ENCODE data around the gene FCGR3B.
"Not testable (repeated sequence)": the region's sequence is repeated elsewhere in the genome, so short reads cannot be mapped to it uniquely, and the experiment has no call there.

Gene FCGR3B

DNA sequence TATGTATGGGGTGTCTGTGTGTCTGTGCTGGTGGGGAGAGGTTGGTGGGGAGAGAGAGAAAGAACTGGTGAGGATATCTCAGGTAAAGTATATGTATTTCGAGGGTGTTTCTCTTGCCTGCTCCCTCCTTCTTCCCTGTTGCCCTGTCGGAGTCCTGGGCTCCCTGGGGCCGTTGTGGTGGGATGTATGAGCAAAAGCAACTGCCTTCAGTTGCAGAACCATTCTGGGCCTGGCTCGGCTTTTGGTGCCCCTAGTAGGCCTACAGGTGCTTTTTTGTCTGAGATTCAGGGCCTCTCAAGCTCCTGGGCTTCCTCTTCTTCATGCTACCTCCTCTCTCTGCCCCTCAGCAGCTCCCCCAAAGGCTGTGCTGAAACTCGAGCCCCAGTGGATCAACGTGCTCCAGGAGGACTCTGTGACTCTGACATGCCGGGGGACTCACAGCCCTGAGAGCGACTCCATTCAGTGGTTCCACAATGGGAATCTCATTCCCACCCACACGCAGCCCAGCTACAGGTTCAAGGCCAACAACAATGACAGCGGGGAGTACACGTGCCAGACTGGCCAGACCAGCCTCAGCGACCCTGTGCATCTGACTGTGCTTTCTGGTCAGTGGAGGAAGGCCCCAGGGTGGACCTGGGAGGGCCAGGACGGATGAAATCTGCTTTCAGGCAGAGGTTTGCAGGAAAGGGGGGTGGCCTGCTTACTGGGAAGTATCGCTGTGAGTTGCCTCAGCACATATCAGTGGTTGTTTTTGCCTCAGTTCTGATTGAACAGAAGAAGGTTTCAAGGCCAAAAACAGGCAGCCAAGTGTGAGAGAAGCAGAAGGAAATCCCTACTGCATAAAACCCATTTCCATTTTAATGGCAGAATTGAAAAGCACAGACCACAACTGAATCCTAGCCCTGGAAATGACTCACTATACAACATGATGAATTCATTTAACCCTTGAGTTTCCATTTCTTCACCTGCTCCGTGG lies 40.4 kb upstream of the FCGR3B start:
- H3K27me3 ChIP-seq (ENCODE audit: control insufficient read depth, insufficient read depth, low read length); H3K27ac ChIP-seq; H3K4me1 ChIP-seq; H3K9ac ChIP-seq; H3K79me2 ChIP-seq; H2AFZ ChIP-seq; H3K36me3 ChIP-seq (ENCODE audit: control insufficient read depth, insufficient read depth, low read length); H3K9me3 ChIP-seq (ENCODE audit: control insufficient read depth, low read length); H3K4me3 ChIP-seq (ENCODE audit: low read depth, low read length); H3K4me2 ChIP-seq (ENCODE audit: low read length): not testable (repeated sequence)

DNA sequence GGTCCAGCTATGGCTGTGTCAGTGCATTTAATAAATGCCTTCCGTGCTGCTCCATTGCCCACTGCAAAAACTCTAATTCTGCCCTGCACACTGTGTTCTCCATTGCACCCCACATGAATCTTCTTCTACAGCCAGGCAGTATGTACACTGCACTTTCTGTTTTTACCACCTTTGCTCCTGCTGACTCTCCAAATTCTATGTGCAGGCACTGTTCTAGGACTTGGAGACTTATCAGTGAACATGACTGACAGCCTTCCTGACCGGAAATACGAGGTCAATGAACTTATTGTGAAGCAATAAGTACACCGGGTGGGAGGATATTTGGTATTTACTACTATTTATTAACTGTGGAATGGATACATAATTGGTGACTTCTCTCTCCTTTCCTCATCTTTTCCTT lies 33.7 kb upstream of the FCGR3B start:
- not testable (repeated sequence) for H3K9me3 ChIP-seq (ENCODE audit: control insufficient read depth, low read length); H3K4me3 ChIP-seq (ENCODE audit: low read depth, low read length); H2AFZ ChIP-seq; H3K36me3 ChIP-seq (ENCODE audit: control insufficient read depth, insufficient read depth, low read length); H3K4me2 ChIP-seq (ENCODE audit: low read length); H3K4me1 ChIP-seq; H3K9ac ChIP-seq; H3K27ac ChIP-seq; H3K27me3 ChIP-seq (ENCODE audit: control insufficient read depth, insufficient read depth, low read length); H3K79me2 ChIP-seq

DNA sequence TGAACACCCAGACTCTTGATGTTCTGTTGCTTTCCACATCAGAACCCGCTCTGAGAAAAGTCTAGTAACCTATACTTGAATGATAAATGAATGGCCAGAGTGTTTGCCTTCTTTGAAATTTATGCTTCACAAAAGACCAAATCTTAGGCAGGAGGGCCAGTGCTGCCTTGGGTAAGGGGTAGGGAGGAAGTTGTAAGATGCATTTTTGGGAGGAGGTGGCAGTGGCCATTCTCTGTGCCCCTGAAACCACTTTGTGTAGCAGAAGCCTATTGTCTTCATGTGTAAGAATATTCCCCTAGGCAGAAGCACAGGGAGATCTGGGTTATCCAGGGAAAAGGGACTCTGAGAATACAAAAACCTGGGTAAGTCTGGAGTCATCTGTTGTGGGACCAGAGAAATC lies 32.6 kb upstream of the FCGR3B start:
- H3K79me2 ChIP-seq; H3K9me3 ChIP-seq (ENCODE audit: control insufficient read depth, low read length); H3K36me3 ChIP-seq (ENCODE audit: control insufficient read depth, insufficient read depth, low read length); H3K27me3 ChIP-seq (ENCODE audit: control insufficient read depth, insufficient read depth, low read length); H2AFZ ChIP-seq; H3K9ac ChIP-seq; H3K4me2 ChIP-seq (ENCODE audit: low read length); H3K27ac ChIP-seq; H3K4me1 ChIP-seq; H3K4me3 ChIP-seq (ENCODE audit: low read depth, low read length): not testable (repeated sequence)

DNA sequence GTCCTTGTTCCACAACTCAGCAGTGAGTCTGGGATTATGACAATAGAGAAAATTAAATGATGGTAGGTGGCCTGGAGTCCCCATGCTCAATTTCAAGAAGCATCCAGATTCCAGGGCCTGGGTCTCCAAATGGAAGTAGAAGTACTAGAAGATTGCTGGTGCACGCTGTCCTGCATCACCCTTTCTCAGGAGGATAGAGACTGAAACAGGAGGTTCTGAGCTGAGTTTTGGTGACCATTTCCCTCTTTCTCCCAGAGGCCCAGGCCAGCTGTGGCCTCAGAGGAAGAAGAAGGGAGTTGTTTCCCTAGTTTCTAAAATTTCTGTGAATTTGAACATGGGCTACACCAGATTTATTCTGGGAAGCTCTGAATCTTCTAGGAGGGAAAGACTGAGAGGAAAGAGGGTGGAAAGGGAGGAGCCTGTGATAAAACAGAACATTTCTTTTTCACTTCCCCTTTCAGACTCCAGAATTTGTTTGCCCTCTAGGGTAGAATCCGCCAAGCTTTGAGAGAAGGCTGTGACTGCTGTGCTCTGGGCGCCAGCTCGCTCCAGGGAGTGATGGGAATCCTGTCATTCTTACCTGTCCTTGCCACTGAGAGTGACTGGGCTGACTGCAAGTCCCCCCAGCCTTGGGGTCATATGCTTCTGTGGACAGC lies 31.8 kb upstream of the FCGR3B start, which contains the start of gene FCGR2B:
FCGR2B (plus strand) TSS at position 460 of the 656 bp plus-strand sequence; CDS start at position 559, 99 bp downstream.
- not testable (repeated sequence) for H3K27me3 ChIP-seq (ENCODE audit: control insufficient read depth, insufficient read depth, low read length); H3K4me3 ChIP-seq (ENCODE audit: low read depth, low read length); H3K36me3 ChIP-seq (ENCODE audit: control insufficient read depth, insufficient read depth, low read length); H3K79me2 ChIP-seq; H3K4me2 ChIP-seq (ENCODE audit: low read length); H3K9me3 ChIP-seq (ENCODE audit: control insufficient read depth, low read length); H3K9ac ChIP-seq; H3K27ac ChIP-seq; H2AFZ ChIP-seq; H3K4me1 ChIP-seq

DNA sequence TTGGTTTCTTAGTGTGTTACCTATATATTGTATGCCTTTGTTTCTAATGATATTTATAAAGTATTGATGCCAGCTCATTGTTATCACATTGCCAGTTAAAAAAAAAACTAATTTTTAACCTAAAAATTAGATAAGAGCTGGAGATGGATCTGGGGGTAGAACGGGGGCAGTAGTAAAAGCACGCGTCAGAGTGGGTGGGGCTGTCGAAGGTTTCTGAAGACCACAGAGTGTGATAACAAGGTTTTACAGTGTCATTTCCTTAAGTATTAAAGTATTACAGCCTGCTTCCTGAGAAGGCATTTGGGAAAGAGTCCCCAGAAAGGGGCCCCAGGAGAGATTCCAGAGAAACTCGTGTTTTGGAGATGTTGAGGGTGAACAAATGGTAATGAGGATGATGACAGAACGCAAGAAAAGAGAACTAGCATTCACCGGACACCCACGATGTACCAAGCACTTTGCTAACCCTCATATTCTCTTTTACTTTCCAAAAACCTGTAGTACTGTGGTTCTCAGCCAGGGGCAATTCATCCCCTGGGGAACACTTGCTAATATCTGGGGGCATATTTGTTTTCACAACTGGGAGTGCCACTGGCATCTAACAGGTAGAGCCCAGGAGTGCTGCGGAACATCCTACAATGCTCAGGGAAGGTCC lies 30.8 kb upstream of the FCGR3B start:
- H2AFZ ChIP-seq; H3K9ac ChIP-seq; H3K27me3 ChIP-seq (ENCODE audit: control insufficient read depth, insufficient read depth, low read length); H3K9me3 ChIP-seq (ENCODE audit: control insufficient read depth, low read length); H3K27ac ChIP-seq; H3K36me3 ChIP-seq (ENCODE audit: control insufficient read depth, insufficient read depth, low read length); H3K4me1 ChIP-seq; H3K4me2 ChIP-seq (ENCODE audit: low read length); H3K4me3 ChIP-seq (ENCODE audit: low read depth, low read length); H3K79me2 ChIP-seq: not testable (repeated sequence)

DNA sequence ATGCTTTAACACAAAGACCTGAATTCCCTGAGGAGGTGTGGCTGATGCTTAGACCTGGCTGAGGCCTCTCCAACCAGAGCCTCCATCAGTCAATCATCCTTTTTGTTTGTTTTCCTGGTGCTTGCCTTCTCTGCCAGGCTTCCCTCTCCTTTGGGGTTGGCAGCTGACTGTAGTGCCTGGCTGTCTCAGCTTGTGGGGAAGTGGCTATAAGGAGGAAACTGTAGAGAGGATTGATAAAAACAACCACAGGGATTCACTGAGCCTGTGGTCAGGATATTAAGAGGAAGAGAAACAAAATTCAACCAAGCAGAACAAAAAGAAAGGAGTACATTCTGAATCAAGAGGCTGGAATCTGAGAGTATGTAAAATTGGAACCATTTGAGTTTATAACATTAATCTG lies 27.5 kb upstream of the FCGR3B start:
- not testable (repeated sequence) for H3K4me1 ChIP-seq; H2AFZ ChIP-seq; H3K36me3 ChIP-seq (ENCODE audit: control insufficient read depth, insufficient read depth, low read length); H3K27me3 ChIP-seq (ENCODE audit: control insufficient read depth, insufficient read depth, low read length); H3K4me3 ChIP-seq (ENCODE audit: low read depth, low read length); H3K4me2 ChIP-seq (ENCODE audit: low read length); H3K27ac ChIP-seq; H3K9me3 ChIP-seq (ENCODE audit: control insufficient read depth, low read length); H3K9ac ChIP-seq; H3K79me2 ChIP-seq

DNA sequence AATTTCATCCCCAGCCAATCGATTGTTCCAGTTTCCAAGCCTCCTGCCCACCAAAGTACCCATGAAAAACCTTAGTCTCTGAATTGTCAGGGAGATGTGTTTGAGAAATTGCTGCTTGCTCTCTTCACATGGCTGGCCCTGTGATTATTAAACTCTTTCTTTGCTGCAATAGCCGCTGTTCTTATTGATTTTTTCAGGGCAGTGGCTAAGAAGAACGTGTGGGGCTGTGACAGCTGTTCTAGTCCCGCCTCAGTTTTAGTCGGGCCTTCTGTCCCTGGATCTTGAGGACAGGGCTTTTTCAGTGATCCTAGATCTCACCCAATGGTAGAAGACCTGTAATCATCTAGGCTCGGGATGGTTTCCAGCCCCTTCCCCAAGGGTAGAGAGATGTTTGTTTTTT lies 23.0 kb upstream of the FCGR3B start:
- H3K27me3 ChIP-seq (ENCODE audit: control insufficient read depth, insufficient read depth, low read length); H3K79me2 ChIP-seq; H3K4me2 ChIP-seq (ENCODE audit: low read length); H3K4me3 ChIP-seq (ENCODE audit: low read depth, low read length); H2AFZ ChIP-seq; H3K9ac ChIP-seq; H3K36me3 ChIP-seq (ENCODE audit: control insufficient read depth, insufficient read depth, low read length); H3K27ac ChIP-seq; H3K4me1 ChIP-seq; H3K9me3 ChIP-seq (ENCODE audit: control insufficient read depth, low read length): not testable (repeated sequence)

DNA sequence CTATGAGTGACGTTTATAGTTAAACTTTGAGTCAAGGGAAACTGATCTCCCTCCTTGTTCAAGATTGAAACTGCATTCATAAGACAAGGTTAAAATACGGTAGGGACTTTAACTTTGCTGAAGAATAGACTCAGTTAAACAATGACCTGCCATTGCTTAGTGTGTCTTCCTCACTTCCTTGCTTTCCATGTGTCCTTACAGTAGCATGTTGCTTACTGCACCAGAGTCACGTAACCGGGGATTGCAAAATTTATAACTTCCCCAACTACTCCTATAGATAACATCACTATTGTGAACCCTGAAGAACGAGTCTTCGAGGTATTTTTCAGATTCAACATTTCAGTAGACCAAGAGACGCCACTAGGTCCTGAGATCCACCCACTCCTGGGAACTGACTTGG lies 22.6 kb upstream of the FCGR3B start:
- not testable (repeated sequence) for H3K36me3 ChIP-seq (ENCODE audit: control insufficient read depth, insufficient read depth, low read length); H3K4me3 ChIP-seq (ENCODE audit: low read depth, low read length); H3K9me3 ChIP-seq (ENCODE audit: control insufficient read depth, low read length); H3K27me3 ChIP-seq (ENCODE audit: control insufficient read depth, insufficient read depth, low read length); H3K27ac ChIP-seq; H3K4me2 ChIP-seq (ENCODE audit: low read length); H2AFZ ChIP-seq; H3K79me2 ChIP-seq; H3K9ac ChIP-seq; H3K4me1 ChIP-seq

DNA sequence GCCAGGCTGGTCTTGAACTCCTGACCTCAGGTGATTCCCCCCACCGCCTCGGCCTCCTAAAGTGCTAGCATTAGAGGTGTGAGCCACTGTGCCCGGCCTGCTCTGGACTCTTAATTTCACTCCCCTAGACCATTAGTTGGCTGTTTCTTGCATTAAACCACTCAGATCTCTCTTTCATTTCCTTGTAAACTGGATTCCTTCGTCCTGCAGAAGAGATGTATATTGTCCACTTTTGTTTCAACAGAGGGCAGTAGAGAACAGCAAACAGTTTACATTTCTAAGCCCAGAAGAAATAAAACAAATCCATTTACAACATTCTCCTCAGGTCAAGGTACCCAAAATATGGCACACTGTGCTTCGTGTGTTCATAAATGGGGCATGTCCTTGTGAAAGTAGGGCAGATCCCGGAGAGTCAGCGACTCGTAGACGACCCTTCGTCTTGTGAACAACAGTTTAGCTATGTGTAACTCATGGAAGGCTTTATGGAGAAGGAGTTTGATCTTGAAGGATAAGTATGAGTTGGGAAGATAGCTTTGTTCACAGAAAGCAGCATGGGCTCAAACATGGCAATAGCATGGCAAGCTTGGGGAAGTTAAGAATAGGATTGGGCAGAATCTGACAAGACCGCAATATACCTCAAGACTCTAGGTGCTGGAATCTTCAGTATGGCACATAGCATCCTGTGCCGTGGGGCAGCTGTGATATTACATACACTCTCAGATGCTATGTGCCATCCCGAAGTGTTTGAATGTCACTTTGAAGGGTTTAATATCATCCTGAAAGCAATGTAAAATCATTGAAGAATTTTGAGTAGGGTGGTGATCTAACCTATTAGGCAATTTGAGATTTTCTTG lies 16.8 kb upstream of the FCGR3B start:
- not testable (repeated sequence) for H3K4me1 ChIP-seq; H3K27ac ChIP-seq; H3K4me2 ChIP-seq (ENCODE audit: low read length); H3K79me2 ChIP-seq; H3K9ac ChIP-seq; H3K36me3 ChIP-seq (ENCODE audit: control insufficient read depth, insufficient read depth, low read length); H3K4me3 ChIP-seq (ENCODE audit: low read depth, low read length); H3K27me3 ChIP-seq (ENCODE audit: control insufficient read depth, insufficient read depth, low read length); H2AFZ ChIP-seq; H3K9me3 ChIP-seq (ENCODE audit: control insufficient read depth, low read length)

DNA sequence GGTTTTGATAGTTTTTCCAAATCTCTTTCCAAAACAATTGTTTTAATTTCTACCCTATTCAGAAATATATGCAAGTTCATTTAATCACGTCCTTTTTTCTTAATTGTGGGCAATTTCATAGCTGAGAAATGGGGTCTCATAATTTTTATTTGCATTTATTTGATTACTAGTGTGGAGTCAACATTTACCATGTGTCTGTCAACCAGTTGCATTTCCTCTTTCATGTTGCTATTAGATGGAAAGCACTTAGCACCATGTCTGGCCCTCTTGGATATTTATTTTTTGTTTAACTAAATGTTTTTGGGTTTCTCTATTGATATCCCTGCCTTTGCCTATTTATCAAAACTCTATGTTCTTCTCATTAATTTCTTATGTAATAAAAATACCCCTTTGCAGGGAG lies 13.9 kb upstream of the FCGR3B start:
- not testable (repeated sequence) for H2AFZ ChIP-seq; H3K4me3 ChIP-seq (ENCODE audit: low read depth, low read length); H3K4me1 ChIP-seq; H3K27me3 ChIP-seq (ENCODE audit: control insufficient read depth, insufficient read depth, low read length); H3K9me3 ChIP-seq (ENCODE audit: control insufficient read depth, low read length); H3K36me3 ChIP-seq (ENCODE audit: control insufficient read depth, insufficient read depth, low read length); H3K4me2 ChIP-seq (ENCODE audit: low read length); H3K9ac ChIP-seq; H3K79me2 ChIP-seq; H3K27ac ChIP-seq

All from parathyroid adenoma (tissue), 2 donors.